OCI-M2 (cell line): Measurements from ENCODE around the gene THAP6.
"Not testable (repeated sequence)": the region's sequence is repeated elsewhere in the genome, so short reads cannot be mapped to it uniquely, and the experiment has no call there.

Experiments used
- DNase-seq: peaks from one replicate; lab custom pipeline; 2025; ENCODE audit not compliant: unreplicated experiment; lab: John Stamatoyannopoulos, UW

THAP6 gene

DNA sequence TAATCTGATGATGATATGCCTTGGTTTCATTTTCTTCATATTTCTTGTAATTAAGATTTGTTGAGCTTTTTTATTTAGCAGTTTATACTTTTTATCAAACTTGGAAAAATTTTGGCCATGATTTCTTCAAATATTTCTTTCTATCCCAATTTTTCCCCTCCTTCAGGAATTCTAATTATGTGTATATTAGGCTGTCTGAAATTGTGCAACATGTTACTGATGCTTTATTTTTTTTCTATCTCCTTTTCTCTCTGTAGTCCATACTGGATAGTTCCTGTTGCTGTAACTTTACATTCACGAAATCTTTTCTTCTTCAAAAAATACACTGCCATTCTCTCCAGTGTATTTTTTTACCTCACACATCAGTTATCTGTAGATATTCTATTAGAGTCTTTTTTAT is 10.8 kb downstream of the THAP6 start:
- DNase-seq: no peak

DNA sequence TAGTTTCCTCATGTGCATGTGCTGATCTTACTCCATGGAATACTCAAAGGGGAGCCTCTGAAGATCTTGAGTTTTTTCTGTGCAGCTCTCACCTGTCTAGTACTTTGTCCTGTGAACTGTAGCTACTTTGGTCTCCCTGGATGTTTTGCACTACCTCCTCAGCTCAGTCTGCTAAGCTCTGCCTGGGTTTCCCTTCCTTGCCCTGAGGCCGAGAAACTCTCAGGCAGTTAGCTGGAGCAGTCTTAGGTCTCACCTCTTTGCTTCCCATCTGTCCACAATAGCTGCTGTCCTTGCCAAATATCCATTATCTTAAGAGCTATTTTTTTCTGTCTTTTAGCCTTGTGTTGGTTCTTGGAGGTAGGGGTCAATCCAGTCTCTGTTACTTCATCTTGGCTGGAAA is 11.6 kb downstream of the THAP6 start:
- no peak for DNase-seq

- DNase-seq: no peak
Observed at GRCh38 chr4:75527482-75527881, 13.2 kb downstream of the THAP6 start.

DNA sequence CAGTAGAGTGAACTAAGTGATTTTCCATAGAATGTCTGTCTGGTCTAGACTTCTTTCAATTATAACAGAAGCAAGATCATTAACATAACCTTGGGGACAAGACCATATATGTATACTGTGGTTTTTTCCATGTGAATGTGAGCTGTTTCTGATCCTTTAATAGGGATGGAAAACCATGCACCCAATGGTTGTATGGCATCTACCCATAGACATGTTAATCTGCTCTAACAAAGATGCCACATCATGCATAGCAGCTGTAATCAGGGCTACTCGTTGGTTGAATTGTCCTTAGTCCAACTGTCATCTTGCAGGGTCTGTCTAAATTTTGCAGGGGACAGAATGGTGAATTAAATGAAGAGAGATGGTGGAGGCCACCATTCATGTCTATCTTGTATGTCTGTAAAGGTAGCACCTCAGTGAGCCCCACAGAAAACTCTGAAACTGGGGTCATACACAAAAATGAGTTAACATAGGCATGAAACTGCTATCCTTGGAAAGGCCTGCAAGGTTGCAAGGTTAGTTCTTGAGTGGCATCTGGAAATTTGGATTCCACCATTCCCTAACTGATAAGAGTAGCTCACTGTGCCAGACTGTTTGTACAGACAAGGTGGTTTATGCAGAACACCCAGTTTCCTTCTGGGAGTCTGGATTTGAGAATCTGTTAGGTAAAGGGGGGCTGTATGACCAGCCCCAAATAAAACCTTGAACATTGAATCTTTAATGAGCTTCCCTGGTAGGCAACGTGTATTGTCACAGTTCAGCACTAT is 16.5 kb downstream of the THAP6 start:
- DNase-seq: no peak

GRCh38 chr4:75531536-75532143 is 17.4 kb downstream of the THAP6 start:
- DNase-seq: not testable (repeated sequence)

DNA sequence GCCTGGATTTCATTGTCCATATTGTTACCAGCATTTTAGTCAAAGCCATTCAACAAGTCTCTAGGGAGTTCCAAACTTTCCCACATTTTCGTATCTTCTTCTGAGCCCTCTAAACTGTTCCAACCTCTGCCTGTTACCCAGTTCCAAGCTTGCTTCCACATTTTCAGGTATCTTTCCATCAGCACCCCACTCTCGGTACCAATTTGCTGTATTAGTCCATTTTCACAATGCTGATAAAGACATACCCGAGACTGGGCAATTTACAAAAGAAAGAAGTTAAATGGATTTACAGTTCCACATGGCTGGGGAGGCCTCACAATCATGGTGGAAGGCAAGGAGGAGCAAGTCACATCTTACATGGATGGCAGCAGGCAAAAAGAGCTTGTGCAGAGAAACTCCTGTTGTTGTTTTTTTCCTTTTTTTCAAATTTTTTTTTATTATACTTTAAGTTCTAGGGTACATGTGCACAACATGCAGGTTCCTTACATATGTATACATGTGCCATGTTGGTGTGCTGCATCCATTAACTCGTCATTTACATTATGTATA is 19.1 kb downstream of the THAP6 start:
- DNase-seq: not testable (repeated sequence)

GRCh38 chr4:75533926-75534325 is 19.7 kb downstream of the THAP6 start:
- not testable (repeated sequence) for DNase-seq

- not testable (repeated sequence) for DNase-seq
Observed at GRCh38 chr4:75537308-75537707, 23.0 kb downstream of the THAP6 start.

- DNase-seq: no peak
Observed at GRCh38 chr4:75542824-75543223, 28.6 kb downstream of the THAP6 start.

- not testable (repeated sequence) for DNase-seq
Observed at GRCh38 chr4:75544220-75544619, 29.9 kb downstream of the THAP6 start.

GRCh38 chr4:75544870-75545269 is 30.6 kb downstream of the THAP6 start:
- no peak for DNase-seq

DNA sequence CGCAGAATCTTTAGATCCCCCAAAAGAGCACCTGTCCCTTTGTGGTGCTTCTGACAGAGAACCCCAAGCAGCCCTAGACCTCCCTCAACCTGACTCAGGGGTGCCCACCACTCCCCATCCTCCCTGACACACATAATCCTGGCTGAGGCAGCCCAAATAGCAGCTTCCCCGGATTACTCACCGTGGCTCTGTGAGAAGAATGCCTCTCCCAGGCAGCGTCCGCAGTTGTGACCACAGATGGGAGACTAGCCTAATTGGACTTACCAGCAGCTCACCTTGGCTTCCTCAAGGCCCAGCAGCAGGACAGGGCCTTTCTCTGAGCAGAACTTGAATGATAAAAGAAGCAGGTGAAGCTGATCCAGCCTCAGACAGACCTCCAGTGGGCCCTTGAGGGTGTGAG is 31.3 kb downstream of the THAP6 start:
- DNase-seq: no peak

DNA sequence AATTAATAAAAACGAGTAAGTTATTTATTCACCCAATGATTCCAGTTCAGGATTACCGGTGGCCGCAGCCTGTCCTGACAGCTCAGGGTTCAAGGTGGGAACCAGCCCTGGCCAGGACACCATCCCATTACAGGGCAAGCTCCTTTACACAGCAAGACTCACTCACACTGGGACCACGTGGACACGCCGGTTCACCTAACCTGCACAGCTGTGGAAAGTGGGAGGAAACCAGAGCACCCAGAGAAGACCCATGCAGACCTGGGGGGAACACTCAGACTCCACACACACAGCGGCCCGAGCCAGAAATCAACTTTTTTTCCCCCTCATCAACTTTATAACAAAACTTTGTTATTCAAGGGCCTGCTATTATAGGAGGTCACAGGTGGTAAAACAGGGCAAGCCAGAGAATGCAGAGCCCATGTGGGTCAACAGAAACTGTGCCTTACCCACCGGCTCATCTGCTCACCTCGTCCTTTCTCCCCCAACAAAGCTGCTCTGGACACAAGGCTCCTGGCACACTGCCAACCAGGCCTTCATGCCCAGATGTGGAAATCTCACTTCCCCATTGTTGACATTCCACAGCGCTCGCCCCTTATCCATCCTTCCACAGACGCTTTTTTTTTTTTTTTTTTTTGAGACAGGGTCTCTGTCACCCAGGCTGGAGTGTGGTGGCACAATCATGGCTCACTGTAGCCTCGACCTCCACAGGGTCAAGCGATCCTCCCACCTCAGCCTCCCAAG is 33.5 kb downstream of the THAP6 start:
- no peak for DNase-seq

GRCh38 chr4:75549019-75549418 is 34.7 kb downstream of the THAP6 start:
- DNase-seq: no peak

DNA sequence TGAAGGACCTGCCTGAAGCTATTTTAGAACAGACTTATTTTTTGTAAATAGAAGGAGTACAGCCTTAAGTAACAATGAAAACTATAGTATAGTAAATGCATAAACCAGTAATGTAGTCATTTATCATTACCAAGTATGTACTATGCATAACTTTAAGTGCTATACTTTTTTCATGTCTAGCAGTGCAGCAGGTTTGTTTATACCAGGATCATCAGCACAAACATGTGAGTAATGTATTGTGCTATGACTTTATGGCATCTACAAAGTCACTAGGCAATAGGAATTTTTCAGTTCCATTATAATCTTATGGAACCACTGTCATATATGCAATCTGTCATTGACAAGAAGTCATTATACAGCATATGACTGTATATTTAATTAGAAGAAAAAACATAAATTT is 38.2 kb downstream of the THAP6 start:
- DNase-seq: no peak

DNA sequence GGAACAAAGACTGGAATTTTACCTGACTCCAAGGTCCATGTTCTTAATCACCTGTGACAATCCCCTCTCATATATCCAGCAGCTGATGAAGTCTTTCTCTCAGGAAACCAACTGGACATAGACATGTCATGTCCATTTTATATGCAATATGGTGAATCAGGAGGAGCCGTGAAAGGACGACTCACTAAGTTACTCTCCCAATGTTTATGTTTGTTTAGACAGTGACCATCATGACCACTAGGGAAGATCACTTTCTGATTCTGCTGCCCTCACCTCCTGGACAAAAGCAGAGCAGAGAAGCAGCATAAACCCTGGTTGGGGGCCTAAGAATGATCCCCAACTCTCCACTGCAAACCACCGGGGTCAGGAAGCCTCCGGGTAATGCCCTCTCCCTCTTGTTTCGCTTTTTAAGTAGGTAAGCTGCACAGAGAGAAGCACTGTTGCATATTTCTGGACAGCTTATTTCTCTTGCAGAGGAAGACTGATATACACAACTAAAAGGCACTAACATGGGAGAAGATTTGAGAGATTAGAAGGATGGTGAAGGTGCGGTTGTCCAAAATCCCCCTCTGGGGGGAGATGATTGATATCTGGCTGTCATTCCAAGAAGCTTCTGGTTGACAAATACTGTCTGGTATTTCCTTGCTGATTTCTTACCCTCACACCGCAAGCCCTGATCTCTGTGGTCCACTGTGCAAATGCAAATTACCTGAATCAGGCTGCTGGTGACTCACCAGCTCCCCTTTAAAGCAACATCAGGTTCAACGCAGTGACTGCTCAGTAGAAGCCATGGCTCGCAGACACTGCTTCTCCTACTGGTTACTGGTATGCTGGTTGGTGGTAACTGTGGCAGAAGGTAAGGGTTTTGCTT is 41.3 kb downstream of the THAP6 start, which contains the start of gene ODAPH:
TSS of gene ODAPH (plus strand) at position 773 of the 871 bp plus-strand sequence. CDS start at position 790, 17 bp downstream.
- DNase-seq: no peak

DNA sequence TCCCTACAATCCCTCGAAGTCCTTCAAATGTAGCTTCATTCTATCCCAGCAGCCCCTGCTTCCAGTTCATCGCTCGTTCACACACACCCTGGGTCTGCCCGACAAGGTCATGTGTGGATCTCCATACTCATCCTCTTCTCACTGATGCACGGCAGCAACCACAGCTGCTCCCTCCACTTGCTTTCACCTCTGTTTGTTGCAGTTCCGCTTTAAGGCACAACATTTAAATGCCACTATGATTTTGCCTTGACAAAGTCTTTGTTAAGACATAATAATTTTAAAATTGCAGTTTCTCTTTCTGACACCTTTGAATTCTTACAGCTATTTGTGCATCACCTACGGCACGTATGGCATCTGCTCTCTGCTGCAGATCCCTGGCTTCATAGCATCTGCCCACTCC is 43.4 kb downstream of the THAP6 start:
- DNase-seq: no peak

GRCh38 chr4:75561789-75562188 is 47.5 kb downstream of the THAP6 start:
- DNase-seq: no peak

GRCh38 chr4:75564023-75564422 is 49.8 kb downstream of the THAP6 start:
- DNase-seq: no peak

DNA sequence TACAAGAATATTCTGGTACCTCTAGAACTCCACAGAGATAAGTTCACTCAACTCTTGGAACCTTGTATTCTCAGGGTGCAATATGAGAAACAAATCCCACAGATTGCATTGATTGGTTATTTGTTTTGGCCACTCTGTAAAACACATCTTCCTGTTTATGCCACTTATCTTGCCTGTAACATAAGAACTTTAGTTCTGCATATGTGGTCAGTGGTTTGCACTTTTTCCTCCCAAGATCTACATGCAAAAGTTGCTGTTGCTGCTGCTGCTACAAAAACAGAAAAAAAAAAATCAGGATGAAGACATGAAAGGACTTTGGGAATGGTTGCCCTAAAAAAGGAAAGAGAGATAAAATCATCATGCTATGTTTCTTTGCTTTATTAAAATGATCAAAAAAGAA is 51.2 kb downstream of the THAP6 start:
- no peak for DNase-seq

GRCh38 chr4:75566911-75567310 is 52.6 kb downstream of the THAP6 start:
- DNase-seq: no peak
